IPS DF 6.9 (cell line): Measurements from ENCODE around the gene FBXO8.

ENCODE experiments used
- DNase-seq: peaks from one replicate; pipeline ENCODE4 v3.0.0-alpha.2; 2013; ENCODE audit warnings: low read depth, low spot score
- H3K27ac ChIP-seq: one replicate; pipeline ENCODE4 v1.5.1; 2013; ENCODE audit warnings: low read length, control low read depth
- H3K27me3 ChIP-seq: 2 replicates; pipeline ENCODE4 v1.6.1; 2013; ENCODE audit warnings: mild to moderate bottlenecking, low read length; ENCODE audit not compliant: control insufficient read depth, insufficient read depth
- H3K36me3 ChIP-seq: 2 replicates; pipeline ENCODE4 v1.6.1; 2013; ENCODE audit warnings: low read length; ENCODE audit not compliant: control insufficient read depth, insufficient read depth
- H3K4me1 ChIP-seq: 2 replicates; pipeline ENCODE4 v1.6.1; 2013; ENCODE audit warnings: low read length; ENCODE audit not compliant: control insufficient read depth, insufficient read depth
- H3K4me3 ChIP-seq: 2 replicates; pipeline ENCODE4 v1.5.1; 2013; ENCODE audit warnings: mild to moderate bottlenecking, low read length
- H3K9me3 ChIP-seq: 2 replicates; pipeline ENCODE4 v1.6.1; 2013; ENCODE audit warnings: low read length, inconsistent platforms; ENCODE audit not compliant: control insufficient read depth, insufficient read depth
- WGBS: extraction: QIAGEN DNeasy Blood & Tissue Kit; methylation state at CpG from one replicate; pipeline ENCODE4 v1.1.7; 2013; ENCODE audit warnings: mixed read lengths, missing lambda C conversion rate; ENCODE audit not compliant: insufficient read length, insufficient coverage; 5-methylcytosine and 5-hydroxymethylcytosine counted together

Gene FBXO8

GRCh38 chr4:174252412-174252811 is 31.1 kb downstream of the FBXO8 start:
- Histone ChIP-seq H3K27ac (no peak overlapping the region), H3K9me3 (no peaks in the 10 kb centered on the region), H3K36me3 (no peaks in the 10 kb centered on the region), H3K27me3 (no peaks in the 10 kb centered on the region), H3K4me1 (no peaks in the 10 kb centered on the region), H3K4me3 (no peak overlapping the region)
- no peak for DNase-seq
- WGBS = no CpG with 5 or more reads among the region's 2 CpGs

DNA sequence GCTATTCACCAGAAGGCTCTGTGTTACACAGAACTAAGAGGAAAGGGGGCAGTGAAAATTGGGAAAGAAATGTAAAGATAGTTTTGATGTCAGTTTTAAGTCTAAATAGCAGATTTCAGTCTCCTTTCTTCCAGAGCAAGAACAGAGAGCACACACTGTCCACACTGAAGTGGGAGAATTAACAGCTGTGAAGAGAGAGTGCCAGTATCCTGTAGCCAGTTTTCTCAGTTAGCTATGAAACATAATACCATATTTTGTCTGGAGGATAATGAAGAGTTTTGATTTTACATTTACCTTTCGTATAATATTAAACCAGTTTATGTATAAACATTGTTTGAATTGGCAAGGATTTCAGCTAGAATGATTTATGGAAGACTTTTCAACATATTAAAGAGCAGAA is 35.1 kb downstream of the FBXO8 start:
- WGBS = no CpG with 5 or more reads among the region's 1 CpG
- DNase-seq = no peak

GRCh38 chr4:174245714-174246113 is 37.8 kb downstream of the FBXO8 start:
- H3K9me3 ChIP-seq = no peaks in the 10 kb centered on the region
- DNase-seq = no peak
- no CpG with 5 or more reads among the region's 1 CpG for WGBS
- no peak overlapping the region for H3K27ac ChIP-seq
- H3K36me3 ChIP-seq = no peaks in the 10 kb centered on the region
- no peaks in the 10 kb centered on the region for H3K4me1 ChIP-seq
- H3K4me3 ChIP-seq = no peak overlapping the region
- no peaks in the 10 kb centered on the region for H3K27me3 ChIP-seq

More for the DNA sequence above, 35.1 kb downstream of the FBXO8 start:
- no peaks in the 10 kb centered on the region for H3K9me3 ChIP-seq
- H3K27ac ChIP-seq = no peak overlapping the region
- H3K36me3 ChIP-seq = no peaks in the 10 kb centered on the region
- no peaks in the 10 kb centered on the region for H3K27me3 ChIP-seq
- no peaks in the 10 kb centered on the region for H3K4me1 ChIP-seq
- no peak overlapping the region for H3K4me3 ChIP-seq

DNA sequence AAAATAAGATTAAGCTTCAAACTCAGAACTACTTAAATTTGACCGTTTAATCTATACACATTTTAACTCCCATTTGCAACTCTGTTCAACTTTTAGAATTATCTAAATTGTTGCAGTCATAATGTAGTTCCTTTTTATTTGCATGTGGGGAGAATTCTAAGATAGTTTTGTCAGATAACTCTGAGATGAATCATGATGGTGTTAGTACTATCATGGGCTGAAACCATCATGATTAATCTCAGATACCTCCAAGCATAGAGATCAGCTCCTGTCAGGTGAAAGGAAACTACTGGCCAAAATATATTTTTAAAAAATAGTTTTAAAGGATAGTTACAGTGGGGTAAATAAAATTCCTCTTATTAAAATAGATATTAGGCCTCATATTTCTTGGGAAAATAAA is 39.0 kb downstream of the FBXO8 start:
- Histone ChIP-seq H3K27ac (no peak overlapping the region), H3K9me3 (no peaks in the 10 kb centered on the region), H3K36me3 (no peaks in the 10 kb centered on the region), H3K4me3 (no peak overlapping the region), H3K27me3 (no peaks in the 10 kb centered on the region), H3K4me1 (no peaks in the 10 kb centered on the region)
- WGBS = no CpG with 5 or more reads among the region's 1 CpG
- no peak for DNase-seq

- no CpG with 5 or more reads among the region's 3 CpGs for WGBS
- no peaks in the 10 kb centered on the region for H3K36me3 ChIP-seq
- H3K4me3 ChIP-seq = no peak overlapping the region
These were observed 42.3 kb downstream of the FBXO8 start for GRCh38 chr4:174241162-174241561.

GRCh38 chr4:174236359-174236758 is 47.1 kb downstream of the FBXO8 start:
- Histone ChIP-seq H3K36me3 (no peaks in the 10 kb centered on the region), H3K4me3 (no peak overlapping the region), H3K4me1 (no peaks in the 10 kb centered on the region), H3K27ac (no peak overlapping the region), H3K9me3 (no peaks in the 10 kb centered on the region), H3K27me3 (no peaks in the 10 kb centered on the region; the same call in 1 of the 2 replicates)
- WGBS = no CpG with 5 or more reads among the region's 3 CpGs
- DNase-seq = no peak

More at GRCh38 chr4:174241162-174241561, 42.3 kb downstream of the FBXO8 start:
- no peak overlapping the region for H3K27ac ChIP-seq
- no peaks in the 10 kb centered on the region for H3K9me3 ChIP-seq
- no peaks in the 10 kb centered on the region; the same call in 1 of the 2 replicates for H3K27me3 ChIP-seq
- H3K4me1 ChIP-seq = no peaks in the 10 kb centered on the region
- no peak for DNase-seq

GRCh38 chr4:174230680-174231079 is 52.8 kb downstream of the FBXO8 start:
- no peaks in the 10 kb centered on the region for H3K4me1 ChIP-seq
- DNase-seq = no peak
- no CpG with 5 or more reads among the region's 4 CpGs for WGBS
- H3K27me3 ChIP-seq = no peaks in the 10 kb centered on the region
- no peaks in the 10 kb centered on the region for H3K36me3 ChIP-seq
- H3K4me3 ChIP-seq = no peak overlapping the region
- no peak overlapping the region for H3K27ac ChIP-seq
- no peaks in the 10 kb centered on the region for H3K9me3 ChIP-seq

DNA sequence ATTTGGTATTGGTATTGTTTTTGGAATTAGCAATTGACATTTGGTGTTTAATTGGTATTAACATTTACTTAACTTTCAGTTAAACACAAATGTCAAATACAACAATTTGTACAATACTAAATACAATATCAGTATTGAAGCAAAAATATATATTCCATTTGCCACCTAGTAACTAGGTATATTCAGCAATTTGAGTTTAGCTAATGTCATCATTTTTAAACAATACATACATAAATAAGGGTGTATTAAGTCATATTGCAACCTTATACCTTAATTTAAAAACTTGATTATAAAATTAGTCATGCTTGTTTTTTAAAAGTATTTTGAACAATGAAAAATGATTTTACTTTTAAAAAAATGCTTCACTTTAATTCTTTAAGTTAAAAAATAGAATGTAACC is 53.3 kb downstream of the FBXO8 start:
- no peak for DNase-seq
- Histone ChIP-seq H3K4me3 (no peak overlapping the region), H3K27ac (no peak overlapping the region), H3K9me3 (no peaks in the 10 kb centered on the region), H3K4me1 (no peaks in the 10 kb centered on the region), H3K36me3 (no peaks in the 10 kb centered on the region), H3K27me3 (no peaks in the 10 kb centered on the region)

DNA sequence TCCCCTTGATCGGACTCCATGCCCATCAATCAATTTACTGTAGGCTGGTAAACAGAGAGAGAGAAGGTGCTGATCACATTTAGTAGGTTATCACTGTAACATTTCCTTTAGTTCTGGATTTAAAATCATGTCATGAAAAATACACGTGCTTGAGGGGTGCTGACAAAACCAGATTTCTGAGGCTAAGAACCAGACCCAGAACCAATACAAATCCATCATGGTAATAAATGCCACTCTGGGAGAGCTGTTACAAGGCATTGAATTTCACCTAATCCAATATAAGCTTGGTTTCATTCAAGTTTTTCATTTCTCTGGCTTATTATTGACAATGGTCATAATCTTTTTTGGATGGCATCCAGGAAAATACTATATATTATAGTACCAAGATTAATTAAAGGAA is 54.5 kb downstream of the FBXO8 start:
- WGBS = no CpG with 5 or more reads among the region's 2 CpGs
- no peaks in the 10 kb centered on the region for H3K36me3 ChIP-seq
- DNase-seq = no peak
- no peak overlapping the region for H3K27ac ChIP-seq
- H3K9me3 ChIP-seq = no peaks in the 10 kb centered on the region
- no peaks in the 10 kb centered on the region for H3K4me1 ChIP-seq
- no peaks in the 10 kb centered on the region for H3K27me3 ChIP-seq
- H3K4me3 ChIP-seq = no peak overlapping the region

- no peak overlapping the region for H3K27ac ChIP-seq
- H3K9me3 ChIP-seq = no peaks in the 10 kb centered on the region
- WGBS = no CpG with 5 or more reads among the region's 9 CpGs
- no peaks in the 10 kb centered on the region for H3K27me3 ChIP-seq
- no peak overlapping the region for H3K4me3 ChIP-seq
- H3K4me1 ChIP-seq = no peaks in the 10 kb centered on the region
- DNase-seq = no peak
- H3K36me3 ChIP-seq = no peaks in the 10 kb centered on the region
These were observed 58.0 kb downstream of the FBXO8 start for GRCh38 chr4:174225349-174226049.

DNA sequence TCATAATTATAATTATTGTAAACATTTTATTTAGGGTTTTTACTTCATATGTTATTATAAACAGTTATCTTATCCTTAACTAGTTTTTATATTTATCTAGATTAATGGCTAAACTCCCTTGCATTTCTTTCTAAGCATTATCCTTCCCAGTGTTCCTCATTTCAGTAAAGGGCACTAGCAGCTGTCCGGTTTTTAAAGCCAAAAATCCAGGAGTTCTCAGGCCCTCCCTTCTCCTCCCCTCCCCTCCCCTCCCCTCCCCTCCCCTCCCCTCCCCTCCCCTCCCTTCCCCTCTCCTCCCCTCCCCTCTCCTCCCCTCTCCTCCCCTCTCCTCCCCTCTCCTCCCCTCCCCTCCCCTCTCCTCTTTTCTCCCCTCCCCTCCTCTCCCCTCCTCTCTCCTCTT is 58.9 kb downstream of the FBXO8 start:
- no peak overlapping the region for H3K27ac ChIP-seq
- H3K36me3 ChIP-seq = no peaks in the 10 kb centered on the region
- no peaks in the 10 kb centered on the region for H3K9me3 ChIP-seq
- no peaks in the 10 kb centered on the region for H3K4me1 ChIP-seq
- H3K4me3 ChIP-seq = no peak overlapping the region
- H3K27me3 ChIP-seq = no peaks in the 10 kb centered on the region
- no peak for DNase-seq
- WGBS = no CpG with 5 or more reads among the region's 1 CpG
